Upper lobe of left lung (tissue), 4 donors: ENCODE measurements around the gene C1orf226.

Source experiments
- CTCF ChIP-seq, 6 experiments: fragments of 450-650 bp in 4 of 6; fragments of 200-600 bp in 2 of 6; sonication (generic) in 2 of 6; IDR thresholded peaks; one replicate each; pipeline ENCODE4 v1.5.1; 2016 to 2019; ENCODE audit warnings: antibody characterized with exemption in 6 of 6
- POLR2A ChIP-seq, 4 donors: fragments of 450-650 bp; IDR thresholded peaks; one replicate each; pipeline ENCODE4 v1.5.1; 2016 to 2017; ENCODE audit warnings: antibody characterized with exemption in 4 of 4, mild to moderate bottlenecking in 2 of 4

DNA sequence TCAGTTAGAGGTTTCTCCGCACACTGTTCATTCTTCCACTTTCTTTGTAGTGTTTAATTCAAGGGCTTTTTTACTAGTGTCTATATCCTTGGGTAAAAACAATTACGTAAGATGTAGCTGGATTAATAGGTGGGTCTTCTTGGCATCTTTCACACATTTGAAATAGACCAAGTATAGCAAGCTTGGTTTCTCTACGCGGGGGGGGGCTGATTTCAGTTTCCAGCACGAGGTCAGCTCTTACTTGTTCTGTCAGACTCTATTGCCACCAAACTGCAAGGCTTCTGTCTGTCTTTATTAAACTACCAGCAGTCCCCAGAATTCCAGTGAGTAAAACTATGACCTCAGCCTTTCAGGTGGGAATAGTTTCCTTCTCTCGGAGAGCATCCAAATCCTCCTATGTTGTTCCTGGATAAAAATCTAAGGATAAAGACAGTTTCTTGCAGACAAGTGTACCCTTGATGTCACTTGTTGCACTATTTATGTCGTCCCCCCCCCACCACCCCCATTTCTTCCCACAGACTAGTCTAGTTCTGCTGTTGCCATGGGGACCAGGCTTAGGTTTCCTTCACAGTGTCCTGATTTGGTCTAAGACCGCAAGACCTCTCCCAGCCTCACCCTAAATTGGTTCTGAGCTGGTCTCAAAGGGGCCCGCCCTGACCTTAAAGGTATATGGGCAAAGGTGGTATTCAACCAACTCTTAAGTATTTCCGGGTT, 21.8 kb upstream of the C1orf226 start:
- TF ChIP-seq CTCF (IDR thresholded peaks at IDR 0.05): no peak
- no peak for TF ChIP-seq POLR2A (IDR thresholded peaks at IDR 0.05)
